A673 (cell line): Measurements from ENCODE around the gene RGS16. TPM values are rescaled to one million over a fixed set of nuclear protein-coding genes. Genes with fewer than 3 reads are reported as not detected.

Source experiments
- BruUV-seq: library from RNA; stranded (reverse); fragments of 400-500 nt; replicated peaks from 2 replicates; lab custom pipeline; 2021; lab: Mats Ljungman, UMichigan
- CTCF ChIA-PET: fragments of 300-600 bp; sonication (Branson Sonifier 250); formaldehyde crosslinking; loops from one replicate; lab custom pipeline; 2022; ENCODE audit warnings: antibody characterized with exemption; lab: Charles Lee
- POLR2A ChIA-PET: fragments of 300-600 bp; sonication (Branson Sonifier 250); formaldehyde crosslinking; loops from one replicate; lab custom pipeline; 2022; ENCODE audit warnings: antibody characterized with exemption; ENCODE audit not compliant: low non-redundant PET; lab: Charles Lee
- DNase-seq: peaks from one replicate; pipeline ENCODE4 v3.0.0-alpha.2; 2015; ENCODE audit warnings: low spot score
- H3K27ac ChIP-seq: fragments of 200-600 bp; sonication (generic); 2 replicates; pipeline ENCODE4 v1.5.1; 2016; ENCODE audit warnings: mixed run types, low read depth, mild to moderate bottlenecking, mixed read lengths, antibody characterized with exemption, low read length; ENCODE audit not compliant: poor library complexity, severe bottlenecking
- H3K27me3 ChIP-seq: fragments of 200-600 bp; sonication (generic); replicated peaks from 2 replicates; pipeline ENCODE4 v1.6.1; 2017; ENCODE audit warnings: mixed run types, low read depth, mild to moderate bottlenecking, mixed read lengths, antibody characterized with exemption, low read length; ENCODE audit not compliant: insufficient read depth, poor library complexity
- H3K36me3 ChIP-seq: fragments of 200-600 bp; sonication (generic); 2 replicates; pipeline ENCODE4 v1.6.1; 2016; ENCODE audit warnings: mixed run types, mild to moderate bottlenecking, mixed read lengths, antibody characterized with exemption, low read length; ENCODE audit not compliant: insufficient read depth, poor library complexity, severe bottlenecking
- H3K4me1 ChIP-seq: fragments of 200-600 bp; sonication (generic); 2 replicates; pipeline ENCODE4 v1.6.1; 2017; ENCODE audit warnings: mixed run types, mild to moderate bottlenecking, mixed read lengths, antibody characterized with exemption, low read length; ENCODE audit not compliant: insufficient read depth, poor library complexity, severe bottlenecking
- H3K4me3 ChIP-seq: fragments of 200-600 bp; sonication (generic); 2 replicates; pipeline ENCODE4 v1.5.1; 2016; ENCODE audit warnings: low read depth, mixed run types, mild to moderate bottlenecking, mixed read lengths, low read length; ENCODE audit not compliant: poor library complexity, severe bottlenecking
- H3K9me3 ChIP-seq: fragments of 200-600 bp; sonication (generic); 2 replicates; pipeline ENCODE4 v1.6.1; 2016; ENCODE audit warnings: mixed run types, low read depth, mild to moderate bottlenecking, mixed read lengths, antibody characterized with exemption, low read length; ENCODE audit not compliant: poor library complexity, severe bottlenecking
- CTCF ChIP-seq: fragments of 300-800, 200-600 bp; sonication (generic); conservative IDR thresholded peaks from 2 replicates; pipeline ENCODE4 v1.5.1; 2017; ENCODE audit warnings: low read depth, mild to moderate bottlenecking, antibody characterized with exemption, low read length, moderate library complexity, mixed read lengths
- EZH2 ChIP-seq: fragments of 200-600 bp; sonication (generic); IDR thresholded peaks from 2 replicates; pipeline ENCODE4 v1.6.1; 2017; ENCODE audit warnings: borderline replicate concordance, low read depth, mild to moderate bottlenecking, mixed read lengths, antibody characterized with exemption, low read length; ENCODE audit not compliant: poor library complexity, severe bottlenecking
- intact Hi-C: fragments of 100-400 bp; cut with micrococcal nuclease; formaldehyde crosslinking; loops from one replicate; pipeline ENCODE4 v1.10.0; 2022; ENCODE audit not compliant: unreplicated experiment
- total RNA-seq: library from RNA; stranded (reverse); gene quantifications from 2 replicates; pipeline ENCODE4 v1.2.3, GENCODE V29; 2021

The RGS16 gene
- total RNA-seq, 1 experiment from 2014 or later: 22.1 TPM

GRCh38 chr1:182642461-182642860, 38.3 kb upstream of the RGS16 start:
- DNase-seq: no peak
- H3K4me3 ChIP-seq: no peak overlapping the region
- ChIA-PET POLR2A (no interaction called here), CTCF (no interaction called here)
- no peaks in the 10 kb centered on the region for H3K4me1 ChIP-seq
- H3K27me3 ChIP-seq: no peaks in the 10 kb centered on the region
- TF ChIP-seq CTCF: no peak
- TF ChIP-seq EZH2: no peak
- BruUV-seq: no TSS peak
- no peaks in the 10 kb centered on the region for H3K9me3 ChIP-seq
- H3K36me3 ChIP-seq: no peaks in the 10 kb centered on the region
- no peak overlapping the region for H3K27ac ChIP-seq
- intact Hi-C loops: no loop called here

GRCh38 chr1:182641561-182641960, 37.4 kb upstream of the RGS16 start:
- ChIA-PET CTCF (no interaction called here), POLR2A (no interaction called here)
- Histone ChIP-seq H3K27me3 (no peaks in the 10 kb centered on the region), H3K27ac (no peak overlapping the region), H3K36me3 (no peaks in the 10 kb centered on the region), H3K4me3 (no peak overlapping the region), H3K9me3 (no peaks in the 10 kb centered on the region), H3K4me1 (no peaks in the 10 kb centered on the region)
- intact Hi-C loops: no loop called here
- BruUV-seq: no TSS peak
- TF ChIP-seq CTCF (no peak), EZH2 (no peak)
- DNase-seq: no peak

GRCh38 chr1:182639330-182639729, 35.1 kb upstream of the RGS16 start:
- CTCF ChIA-PET: no interaction called here
- POLR2A ChIA-PET: interaction anchor here (0.6 kb wide), 1 partner anchor 495 kb away, joined by 7 read pairs; no protein-coding TSS in a partner anchor
- intact Hi-C loops: no loop called here
- DNase-seq: no peak
- TF ChIP-seq EZH2: no peak
- TF ChIP-seq CTCF: no peak
- Histone ChIP-seq H3K4me3 (no peak overlapping the region), H3K27me3 (no peaks in the 10 kb centered on the region), H3K36me3 (no peaks in the 10 kb centered on the region), H3K4me1 (no peaks in the 10 kb centered on the region), H3K9me3 (no peaks in the 10 kb centered on the region), H3K27ac (no peak overlapping the region)
- BruUV-seq: no TSS peak
